Measurements from ENCODE around the gene CHN1.

- TF ChIP-seq POLR2AphosphoS5 (IDR thresholded peaks at IDR 0.05; ENCODE audit: low read depth, low read length) (no peak), TAF1 (IDR thresholded peaks at IDR 0.05; ENCODE audit: borderline replicate concordance, insufficient read depth, low read length) (no peak)
Observed at GRCh38 chr2:175054340-175054739, 49.2 kb upstream of the CHN1 start.
